Neural cell (in vitro differentiated cells): ENCODE measurements around the gene KCNQ1OT1. TPM values are rescaled to one million over a fixed set of nuclear protein-coding genes. Genes with fewer than 3 reads are reported as not detected.

Experiments used
- H2AFZ ChIP-seq: fragments of 200-600, 300-800 bp; sonication (generic), shearing (Covaris generic); 2 replicates; pipeline ENCODE4 v1.6.0; 2014; ENCODE audit warnings: low read depth, mild to moderate bottlenecking, antibody characterized with exemption, low read length, moderate library complexity
- H3F3A ChIP-seq: fragments of 200-600 bp; shearing (Covaris generic); 2 replicates; pipeline ENCODE4 v1.6.1; 2016; ENCODE audit warnings: mild to moderate bottlenecking, moderate library complexity, mixed read lengths, antibody characterized with exemption, low read length; ENCODE audit not compliant: insufficient read depth, poor library complexity, severe bottlenecking
- H3K27ac ChIP-seq: fragments of 200-600, 300-800 bp; sonication (generic), shearing (Covaris generic); 2 replicates; pipeline ENCODE4 v1.5.1; 2014; ENCODE audit warnings: mild to moderate bottlenecking, low read length, moderate library complexity
- H3K27me3 ChIP-seq: fragments of 300-800, 200-600 bp; sonication (generic), shearing (Covaris generic); 2 replicates; pipeline ENCODE4 v1.6.0; 2014; ENCODE audit warnings: mild to moderate bottlenecking, low read depth, low read length, moderate library complexity; ENCODE audit not compliant: insufficient read depth
- H3K36me3 ChIP-seq: fragments of 300-800, 200-600 bp; sonication (generic), shearing (Covaris generic); 2 replicates; pipeline ENCODE4 v1.5.1; 2014; ENCODE audit warnings: mild to moderate bottlenecking, antibody characterized with exemption, low read length, moderate library complexity; ENCODE audit not compliant: insufficient read depth
- H3K4me2 ChIP-seq: fragments of 300-800, 200-600 bp; sonication (generic), shearing (Covaris generic); 2 replicates; pipeline ENCODE4 v1.6.0; 2014; ENCODE audit warnings: mild to moderate bottlenecking, low read length
- H3K4me3 ChIP-seq: fragments of 300-800, 200-600 bp; sonication (generic), shearing (Covaris generic); 2 replicates; pipeline ENCODE4 v1.5.1; 2014; ENCODE audit warnings: mild to moderate bottlenecking, low read length, moderate library complexity
- H3K79me2 ChIP-seq: fragments of 200-600 bp; shearing (Covaris generic); replicated peaks from 2 replicates; pipeline ENCODE4 v1.6.0; 2014; ENCODE audit warnings: mild to moderate bottlenecking, low read length, moderate library complexity; ENCODE audit not compliant: insufficient read depth
- H3K9ac ChIP-seq: fragments of 300-800, 200-600 bp; sonication (generic), shearing (Covaris generic); 2 replicates; pipeline ENCODE4 v1.6.1; 2016; ENCODE audit warnings: mild to moderate bottlenecking, low read length, mixed read lengths
- H3K9me2 ChIP-seq: fragments of 200-600 bp; shearing (Covaris generic); 2 replicates; pipeline ENCODE4 v1.6.1; 2016; ENCODE audit warnings: mild to moderate bottlenecking, low read length, mixed read lengths; ENCODE audit not compliant: insufficient read depth
- H3K9me3 ChIP-seq: fragments of 200-600, 300-800 bp; sonication (generic), shearing (Covaris generic); 2 replicates; pipeline ENCODE4 v1.6.1; 2016; ENCODE audit warnings: mild to moderate bottlenecking, mixed run types, low read length, moderate library complexity, mixed read lengths
- H4K20me1 ChIP-seq: fragments of 200-600 bp; shearing (Covaris generic); 2 replicates; pipeline ENCODE4 v1.6.1; 2016; ENCODE audit warnings: mild to moderate bottlenecking, mixed run types; ENCODE audit not compliant: insufficient read depth
- CTCF ChIP-seq: fragments of 450-650 bp; IDR thresholded peaks from 2 replicates; pipeline ENCODE4 v1.5.1; 2014; ENCODE audit warnings: antibody characterized with exemption, mild to moderate bottlenecking, moderate library complexity; ENCODE audit not compliant: poor library complexity, severe bottlenecking
- EP300 ChIP-seq: fragments of 450-650 bp; conservative IDR thresholded peaks from 2 replicates; pipeline ENCODE4 v1.6.1; 2014; ENCODE audit warnings: antibody characterized with exemption, mild to moderate bottlenecking, moderate library complexity; ENCODE audit not compliant: poor library complexity, severe bottlenecking
- EZH2 ChIP-seq: fragments of 200-600, 300-800 bp; shearing (Covaris generic), sonication (generic); IDR thresholded peaks from 2 replicates; pipeline ENCODE4 v1.6.1; 2014; ENCODE audit warnings: antibody characterized with exemption, low read length, borderline replicate concordance, mild to moderate bottlenecking; ENCODE audit not compliant: insufficient read depth, poor library complexity, severe bottlenecking
- MXI1 ChIP-seq: fragments of 450-650 bp; conservative IDR thresholded peaks from 2 replicates; pipeline ENCODE4 v1.6.1; 2014; ENCODE audit warnings: antibody characterized with exemption, mild to moderate bottlenecking; ENCODE audit not compliant: poor library complexity, severe bottlenecking
- POLR2AphosphoS5 ChIP-seq: IDR thresholded peaks from 2 replicates; pipeline ENCODE4 v1.6.1; 2012
- RAD21 ChIP-seq: fragments of 450-650 bp; conservative IDR thresholded peaks from 2 replicates; pipeline ENCODE4 v1.6.1; 2014; ENCODE audit warnings: antibody characterized with exemption, mild to moderate bottlenecking, moderate library complexity
- REST ChIP-seq: IDR thresholded peaks from 2 replicates; pipeline ENCODE4 v1.6.1; 2012; ENCODE audit warnings: borderline replicate concordance
- SMC3 ChIP-seq: fragments of 450-650 bp; conservative IDR thresholded peaks from 2 replicates; pipeline ENCODE4 v1.6.1; 2014; ENCODE audit warnings: antibody characterized with exemption, mild to moderate bottlenecking, moderate library complexity; ENCODE audit not compliant: poor library complexity
- TAF1 ChIP-seq: IDR thresholded peaks from 2 replicates; pipeline ENCODE4 v1.6.1; 2012; ENCODE audit warnings: low read depth
- polyA plus RNA-seq: library from polyadenylated mRNA; depleted of rRNA; stranded (reverse); fragments of >200 nt; gene quantifications from 2 replicates; pipeline ENCODE4 v1.2.3, GENCODE V29; 2014

Gene KCNQ1OT1
- polyA plus RNA-seq, 1 donor from 2014 or later: 0.12 TPM

DNA sequence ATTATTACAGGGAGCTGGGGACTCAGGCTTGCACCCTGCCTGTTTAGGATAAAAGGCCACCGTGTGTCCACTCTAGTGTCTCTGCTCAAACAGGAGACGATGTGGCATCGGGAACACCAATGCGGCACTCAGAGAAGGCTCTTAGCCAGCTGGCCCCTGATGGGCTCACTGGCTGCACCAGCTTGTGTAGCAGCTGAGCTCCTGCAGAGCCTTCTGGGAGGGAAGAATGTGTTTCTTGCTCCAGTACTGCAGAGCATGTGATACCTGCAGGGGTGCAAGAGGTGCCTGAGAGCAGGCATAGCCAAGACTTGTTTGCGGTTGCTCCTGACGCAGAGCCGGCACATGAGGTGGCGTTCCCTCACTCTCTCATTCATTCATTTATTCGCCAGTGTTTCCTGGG lies 44.4 kb upstream of the KCNQ1OT1 start:
- TF ChIP-seq RAD21: no peak
- TF ChIP-seq EP300: no peak
- TF ChIP-seq SMC3: no peak
- TF ChIP-seq EZH2: no peak
- TF ChIP-seq REST: no peak
- no peak for TF ChIP-seq TAF1
- no peak for TF ChIP-seq POLR2AphosphoS5
- no peak for TF ChIP-seq CTCF
- no peak for TF ChIP-seq MXI1
- no peaks in the 10 kb centered on the region for H4K20me1 ChIP-seq
- no peak overlapping the region for H3K9ac ChIP-seq

GRCh38 chr11:2743427-2744110 lies 43.8 kb upstream of the KCNQ1OT1 start:
- Histone ChIP-seq H3K27ac (no peak overlapping the region), H3K9me3 (no peaks in the 10 kb centered on the region), H2AFZ (no peak overlapping the region), H3K4me2 (no peak overlapping the region), H3K9ac (no peak overlapping the region), H3K36me3 (no peaks in the 10 kb centered on the region), H3K27me3 (no peaks in the 10 kb centered on the region), H3F3A (no peaks in the 10 kb centered on the region), H3K4me3 (no peak overlapping the region), H3K79me2 (no peaks in the 10 kb centered on the region), H4K20me1 (no peaks in the 10 kb centered on the region), H3K9me2 (no peaks in the 10 kb centered on the region)
- TF ChIP-seq SMC3 (no peak), POLR2AphosphoS5 (no peak), MXI1 (no peak), CTCF (no peak), RAD21 (no peak), TAF1 (no peak)

More for the DNA sequence above, 44.4 kb upstream of the KCNQ1OT1 start:
- Histone ChIP-seq H3K9me3 (no peaks in the 10 kb centered on the region), H3K27ac (no peak overlapping the region), H3K9me2 (no peaks in the 10 kb centered on the region), H3F3A (no peaks in the 10 kb centered on the region), H3K27me3 (no peaks in the 10 kb centered on the region), H3K79me2 (no peaks in the 10 kb centered on the region), H3K4me3 (no peak overlapping the region), H3K4me2 (no peak overlapping the region), H2AFZ (no peak overlapping the region), H3K36me3 (no peaks in the 10 kb centered on the region)
